Subcutaneous abdominal adipose tissue (tissue), 5 donors: Measurements from ENCODE around the gene LBP.
"Not testable (repeated sequence)": the region's sequence is repeated elsewhere in the genome, so short reads cannot be mapped to it uniquely, and the experiment has no call there.

Source experiments
- H3K27ac ChIP-seq: one replicate; pipeline ENCODE4 v1.7.0; 2013; ENCODE audit warnings: low read depth, mild to moderate bottlenecking, inconsistent platforms, low read length, moderate library complexity
- H3K27me3 ChIP-seq, 5 donors: one replicate each; pipeline ENCODE4 v1.7.0; 2013; ENCODE audit warnings: low read length in 5 of 5, inconsistent platforms in 1 of 5; ENCODE audit not compliant: control insufficient read depth in 5 of 5, insufficient read depth in 4 of 5
- H3K36me3 ChIP-seq, 5 donors: one replicate each; pipeline ENCODE4 v1.7.0; 2013; ENCODE audit warnings: low read length in 5 of 5; ENCODE audit not compliant: control insufficient read depth in 5 of 5, insufficient read depth in 5 of 5
- H3K4me1 ChIP-seq, 5 donors: one replicate each; pipeline ENCODE4 v1.7.0; 2013; ENCODE audit warnings: low read length in 5 of 5, mild to moderate bottlenecking in 3 of 5, moderate library complexity in 1 of 5; ENCODE audit not compliant: control insufficient read depth in 5 of 5, insufficient read depth in 5 of 5
- H3K4me3 ChIP-seq, 5 donors: one replicate each; pipeline ENCODE4 v1.7.0; 2013; ENCODE audit warnings: low read length in 5 of 5, low read depth in 1 of 5
- H3K9ac ChIP-seq, 5 donors: one replicate each; pipeline ENCODE4 v1.7.0; 2013; ENCODE audit warnings: low read length in 5 of 5, mild to moderate bottlenecking in 4 of 5, moderate library complexity in 3 of 5
- H3K9me3 ChIP-seq, 5 donors: one replicate each; pipeline ENCODE4 v1.7.0; 2013; ENCODE audit warnings: low read length in 5 of 5; ENCODE audit not compliant: control insufficient read depth in 5 of 5
- donor health status: healthy.
- donor health status: healthy.
- donor health status: healthy.
- donor health status: healthy.
- donor health status: healthy.

Gene LBP

GRCh38 chr20:38405132-38405531 lies 58.9 kb downstream of the LBP start:
- Histone ChIP-seq H3K4me3 (no peak overlapping the region), H3K4me1 (no peaks in the 10 kb centered on the region), H3K9ac (no peak overlapping the region), H3K27me3 (peaks cover 0 to 2% (median 0%) of the 10 kb centered on the region in 5 donors), H3K27ac (no peak overlapping the region), H3K9me3 (no peaks in the 10 kb centered on the region), H3K36me3 (no peaks in the 10 kb centered on the region)

- no peak overlapping the region for H3K4me3 ChIP-seq
- H3K4me1 ChIP-seq = no peaks in the 10 kb centered on the region
- no peaks in the 10 kb centered on the region for H3K36me3 ChIP-seq
- no peak overlapping the region for H3K27ac ChIP-seq
- peaks cover 0 to 2% (median 0%) of the 10 kb centered on the region in 5 donors for H3K27me3 ChIP-seq
- H3K9ac ChIP-seq = no peak overlapping the region
- H3K9me3 ChIP-seq = no peaks in the 10 kb centered on the region
Observed at GRCh38 chr20:38406476-38406875, 60.2 kb downstream of the LBP start.

GRCh38 chr20:38407321-38407720 lies 61.0 kb downstream of the LBP start:
- Histone ChIP-seq H3K36me3 (peaks cover 0 to 2% (median 0%) of the 10 kb centered on the region in 5 donors), H3K9ac (no peak overlapping the region), H3K27ac (no peak overlapping the region), H3K9me3 (no peaks in the 10 kb centered on the region), H3K4me3 (no peak overlapping the region), H3K27me3 (no peaks in the 10 kb centered on the region), H3K4me1 (no peaks in the 10 kb centered on the region)

GRCh38 chr20:38407822-38408221 lies 61.5 kb downstream of the LBP start:
- H3K9ac ChIP-seq, H3K4me1 ChIP-seq, H3K27me3 ChIP-seq, H3K36me3 ChIP-seq, H3K4me3 ChIP-seq, H3K9me3 ChIP-seq, H3K27ac ChIP-seq: not testable (repeated sequence)

GRCh38 chr20:38412877-38413577 lies 66.7 kb downstream of the LBP start:
- H3K27ac ChIP-seq = no peak overlapping the region
- no peak overlapping the region for H3K4me3 ChIP-seq
- H3K9me3 ChIP-seq = no peaks in the 10 kb centered on the region
- H3K4me1 ChIP-seq = no peaks in the 10 kb centered on the region
- peaks cover 0 to 28% (median 22%) of the 10 kb centered on the region in 5 donors for H3K36me3 ChIP-seq
- no peak overlapping the region for H3K9ac ChIP-seq
- H3K27me3 ChIP-seq = no peaks in the 10 kb centered on the region

GRCh38 chr20:38414769-38415450 lies 68.6 kb downstream of the LBP start:
- H3K4me3 ChIP-seq = no peak overlapping the region
- H3K9me3 ChIP-seq = no peaks in the 10 kb centered on the region
- no peak overlapping the region for H3K9ac ChIP-seq
- H3K36me3 ChIP-seq = peaks cover 2 to 45% (median 38%) of the 10 kb centered on the region in 5 donors
- H3K27me3 ChIP-seq = no peaks in the 10 kb centered on the region
- H3K27ac ChIP-seq = no peak overlapping the region
- peaks cover 0 to 7% (median 5%) of the 10 kb centered on the region in 5 donors for H3K4me1 ChIP-seq

GRCh38 chr20:38418509-38419204 lies 72.4 kb downstream of the LBP start:
- Histone ChIP-seq H3K9ac (peak overlapping the region in 1 of 5 donors; percentile 14), H3K4me3 (no peak overlapping the region), H3K4me1 (peaks cover 0 to 7% (median 5%) of the 10 kb centered on the region in 5 donors), H3K27ac (no peak overlapping the region), H3K36me3 (peaks cover 15 to 76% (median 62%) of the 10 kb centered on the region in 5 donors), H3K27me3 (no peaks in the 10 kb centered on the region), H3K9me3 (no peaks in the 10 kb centered on the region)

GRCh38 chr20:38420388-38421085 lies 74.3 kb downstream of the LBP start:
- peaks cover 0 to 7% (median 5%) of the 10 kb centered on the region in 5 donors for H3K4me1 ChIP-seq
- H3K27me3 ChIP-seq = no peaks in the 10 kb centered on the region
- no peaks in the 10 kb centered on the region for H3K9me3 ChIP-seq
- peaks cover 21 to 81% (median 69%) of the 10 kb centered on the region in 5 donors for H3K36me3 ChIP-seq
- H3K27ac ChIP-seq = no peak overlapping the region
- no peak overlapping the region for H3K4me3 ChIP-seq
- H3K9ac ChIP-seq = no peak overlapping the region

- no peaks in the 10 kb centered on the region for H3K27me3 ChIP-seq
- no peaks in the 10 kb centered on the region for H3K9me3 ChIP-seq
- H3K9ac ChIP-seq = no peak overlapping the region
- H3K36me3 ChIP-seq = peaks cover 21 to 87% (median 79%) of the 10 kb centered on the region in 5 donors
- no peak overlapping the region for H3K4me3 ChIP-seq
- H3K27ac ChIP-seq = no peak overlapping the region
- H3K4me1 ChIP-seq = peaks cover 0 to 7% (median 5%) of the 10 kb centered on the region in 5 donors
Observed at GRCh38 chr20:38421915-38422314, 75.6 kb downstream of the LBP start.
